ENCODE results near the gene PRR35.
"Not testable (repeated sequence)": the region's sequence is repeated elsewhere in the genome, so short reads cannot be mapped to it uniquely, and the experiment has no call there.

The PRR35 gene

DNA sequence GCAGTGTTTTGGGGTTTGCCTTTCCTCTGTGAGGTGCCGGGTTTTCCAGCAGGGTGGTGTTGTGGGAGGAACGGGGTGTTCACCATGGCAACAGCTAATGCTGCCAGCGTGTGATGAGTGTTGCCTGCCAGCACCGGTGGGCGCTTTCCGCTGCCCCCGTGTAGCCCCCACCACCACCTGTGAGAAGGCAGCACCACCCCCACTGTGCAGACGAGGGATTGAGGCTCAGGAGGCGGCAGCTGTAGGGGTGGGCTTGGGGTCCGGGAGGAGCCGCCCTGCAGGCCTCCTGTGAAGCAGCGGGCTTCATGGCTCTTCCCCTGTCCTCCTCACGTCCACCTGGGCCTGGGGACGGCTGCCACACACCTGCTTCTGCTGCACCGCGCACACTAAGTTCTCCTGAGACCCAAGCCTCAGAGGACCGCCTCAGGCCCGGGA lies 34.9 kb downstream of the PRR35 start:
- DNase-seq (ENCODE audit: low spot score) = no peak

DNA sequence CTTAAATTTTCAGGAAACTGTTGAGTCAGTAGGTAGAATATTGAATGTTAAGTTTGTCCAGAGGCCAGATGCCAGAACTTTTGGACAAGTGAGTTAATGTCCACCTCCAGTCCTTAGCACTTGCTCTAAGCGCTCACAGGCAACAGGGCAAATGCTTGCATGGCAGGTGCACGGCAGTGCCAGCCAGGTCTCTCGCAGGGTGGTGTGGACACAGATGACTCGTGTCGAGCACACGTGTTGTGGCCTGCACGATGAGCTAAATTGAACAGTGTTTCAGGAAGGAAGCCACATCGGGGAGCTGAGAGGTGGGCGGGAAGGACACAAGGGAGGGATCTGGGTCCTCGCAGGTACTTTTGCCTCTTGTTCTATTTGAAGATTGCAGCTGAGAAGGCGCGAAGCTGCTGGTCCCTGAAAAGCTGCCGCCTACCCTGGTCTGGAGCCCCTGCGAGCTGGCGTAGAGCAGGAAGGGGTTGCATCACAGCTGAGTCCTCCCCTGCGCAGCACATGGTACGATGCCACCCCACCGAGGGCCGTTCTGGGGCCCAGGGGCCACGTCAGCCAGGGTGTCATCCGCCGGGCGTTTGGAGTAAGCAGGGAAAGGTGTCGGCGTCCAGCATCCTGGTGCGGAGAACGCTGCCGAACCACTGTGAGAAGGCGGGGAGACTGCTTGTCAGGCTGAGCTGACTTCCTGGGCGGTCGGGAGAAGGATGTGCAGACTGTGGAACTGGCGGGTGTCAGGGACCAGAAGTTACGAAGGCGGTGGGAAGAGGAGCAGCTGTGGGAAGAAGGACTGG lies 35.9 kb downstream of the PRR35 start:
- DNase-seq (ENCODE audit: low spot score) = no peak

DNA sequence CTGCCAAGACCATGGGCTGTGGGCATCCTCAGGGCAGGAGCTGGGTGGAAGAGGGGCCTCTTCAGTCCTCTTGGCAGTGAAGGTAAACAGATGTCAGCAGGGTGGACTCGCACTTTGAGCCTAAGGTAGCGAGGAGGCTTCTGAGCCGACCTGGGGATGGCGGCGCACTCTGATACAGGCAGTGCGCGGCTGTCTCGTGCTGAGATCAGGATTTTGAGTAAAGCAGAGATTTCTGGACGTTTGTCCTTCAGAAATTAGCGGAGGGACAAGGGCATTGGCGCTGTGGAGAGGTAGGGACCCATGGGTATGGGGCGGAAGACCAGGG lies 36.5 kb downstream of the PRR35 start:
- DNase-seq (ENCODE audit: low spot score) = no peak

DNA sequence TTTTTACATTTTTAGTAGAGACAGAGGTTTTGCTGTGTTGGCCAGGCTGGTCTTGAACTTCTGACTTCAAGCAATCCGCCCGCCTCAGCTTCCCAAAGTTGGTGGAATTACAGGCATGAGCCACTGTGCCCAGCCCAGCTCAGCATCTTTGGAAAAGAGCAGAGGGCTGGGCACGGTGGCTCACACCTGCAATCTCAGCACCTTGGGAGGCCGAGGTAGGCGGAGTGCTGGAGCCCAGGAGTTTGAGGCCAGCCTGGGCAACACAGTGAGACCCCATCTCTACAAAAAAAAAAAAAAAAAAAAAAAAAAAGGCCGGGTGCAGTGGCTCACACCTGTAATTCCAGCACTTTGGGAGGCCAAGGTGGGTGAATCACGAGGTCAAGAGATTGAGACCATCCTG lies 37.5 kb downstream of the PRR35 start:
- DNase-seq (ENCODE audit: low spot score) = not testable (repeated sequence)

DNA sequence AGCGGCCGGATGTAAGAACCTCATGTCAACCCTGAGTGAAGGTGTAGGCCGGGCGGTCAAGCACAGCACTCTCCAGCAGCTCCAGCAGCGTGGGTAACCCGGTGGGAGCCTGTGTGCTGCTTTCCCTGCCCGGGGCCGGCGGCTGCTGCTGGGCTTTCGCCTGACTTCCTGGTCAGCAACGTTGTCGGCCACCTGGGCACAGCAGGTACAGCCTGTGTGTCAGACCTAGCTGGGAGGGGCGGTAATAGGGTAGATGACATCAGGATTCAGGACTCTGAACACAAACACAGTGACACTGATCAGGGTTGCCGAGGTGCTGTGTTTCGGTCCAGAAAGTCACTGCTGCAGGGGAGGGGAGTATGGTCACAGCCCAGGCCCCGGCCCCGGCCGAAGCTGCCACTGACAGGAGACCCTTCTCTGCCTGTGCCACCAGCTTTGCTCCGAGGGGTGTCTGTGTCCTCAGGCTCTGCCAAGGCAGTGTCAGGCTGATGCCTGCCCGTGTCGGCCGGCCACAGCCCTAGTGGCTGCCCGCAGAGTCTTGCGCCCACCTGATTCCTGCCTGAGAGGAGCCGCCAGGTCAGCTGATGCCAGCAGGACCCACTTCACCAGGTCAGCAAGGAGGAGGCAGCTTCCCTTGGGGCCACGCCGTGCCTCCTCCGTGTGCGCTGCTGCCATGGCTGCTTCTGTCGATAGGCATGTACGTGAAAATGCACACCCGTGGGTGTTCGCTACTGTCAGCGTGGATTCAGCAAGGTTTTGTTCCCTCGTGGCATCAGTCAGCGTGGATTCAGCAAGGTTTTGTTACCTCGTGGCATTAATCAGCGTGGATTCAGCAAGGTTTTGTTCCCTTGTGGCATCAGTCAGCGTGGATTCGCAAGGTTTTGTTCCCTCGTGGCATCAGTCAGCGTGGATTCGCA lies 38.9 kb downstream of the PRR35 start:
- DNase-seq (ENCODE audit: low spot score) = no peak

DNA sequence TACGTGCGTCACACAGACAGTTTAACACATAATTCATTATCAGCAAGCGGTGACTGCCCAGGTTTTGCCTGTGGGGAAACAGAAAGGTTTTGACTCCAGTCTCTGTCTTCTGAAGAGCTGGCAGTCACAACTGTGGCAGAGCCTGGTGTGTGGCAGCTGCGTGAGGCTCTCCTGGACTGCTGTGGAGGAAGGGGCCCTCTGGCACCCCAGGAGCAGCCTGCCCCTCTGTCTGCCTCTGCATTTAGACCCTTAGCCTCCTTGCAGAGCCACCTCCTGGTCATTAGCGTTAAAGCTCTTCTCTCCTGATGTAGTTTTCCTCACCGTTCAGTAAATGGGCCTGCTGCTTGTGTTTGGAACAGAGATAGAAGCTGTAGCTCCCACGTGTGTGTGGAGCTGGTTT lies 40.6 kb downstream of the PRR35 start:
- peak; percentile 52 for DNase-seq (ENCODE audit: low spot score)

DNA sequence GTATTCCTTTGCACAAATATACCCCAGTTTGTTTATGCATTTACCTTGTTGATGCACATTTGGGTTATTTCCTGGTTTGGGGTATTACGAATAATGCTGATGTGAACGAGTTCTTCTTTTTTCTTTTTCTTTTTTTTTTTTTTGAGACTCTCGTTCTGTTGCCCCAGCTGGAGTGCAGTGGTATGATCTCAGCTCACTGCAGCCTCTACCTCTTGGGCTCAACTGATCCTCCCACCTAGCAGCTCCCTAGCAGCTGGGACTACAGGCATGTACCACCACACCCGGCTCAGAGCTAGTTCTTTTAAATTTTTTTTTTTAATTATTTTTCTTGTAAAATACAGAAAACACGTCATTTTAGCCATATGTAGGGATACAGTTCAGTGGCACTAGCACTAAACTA lies 43.7 kb downstream of the PRR35 start:
- DNase-seq (ENCODE audit: low spot score) = no peak

DNA sequence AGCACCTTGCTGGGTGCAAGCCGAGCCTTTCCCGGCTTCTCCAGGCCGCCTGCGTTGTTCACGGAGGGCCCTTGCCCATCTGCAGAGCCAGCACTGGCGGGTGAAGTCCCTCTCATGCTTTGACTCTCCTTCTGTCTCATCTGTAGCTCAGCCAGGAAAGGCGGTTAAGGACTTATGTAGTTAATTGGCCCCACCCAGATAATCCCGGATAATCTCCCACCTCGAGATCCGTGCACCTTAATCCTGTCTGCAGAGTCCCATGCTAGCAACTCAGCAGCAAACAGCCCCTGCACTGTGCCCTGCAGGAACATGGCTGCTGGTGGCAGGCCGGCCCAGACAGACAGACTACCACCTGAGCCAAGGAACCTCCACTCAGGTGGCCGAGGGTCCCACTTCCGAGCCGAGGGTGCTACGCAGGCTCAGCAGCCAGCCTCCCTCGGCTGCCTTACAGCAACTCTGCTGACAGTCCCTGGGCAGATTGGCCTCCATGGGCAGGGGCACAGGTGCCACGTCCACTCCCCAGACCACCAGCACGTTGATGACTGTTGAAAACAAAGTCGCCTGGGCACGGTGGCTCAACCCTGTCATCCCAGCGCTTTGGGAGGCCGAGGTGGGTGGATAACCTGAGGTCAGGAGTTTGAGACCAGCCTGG lies 46.6 kb downstream of the PRR35 start:
- DNase-seq (ENCODE audit: low spot score) = no peak

DNA sequence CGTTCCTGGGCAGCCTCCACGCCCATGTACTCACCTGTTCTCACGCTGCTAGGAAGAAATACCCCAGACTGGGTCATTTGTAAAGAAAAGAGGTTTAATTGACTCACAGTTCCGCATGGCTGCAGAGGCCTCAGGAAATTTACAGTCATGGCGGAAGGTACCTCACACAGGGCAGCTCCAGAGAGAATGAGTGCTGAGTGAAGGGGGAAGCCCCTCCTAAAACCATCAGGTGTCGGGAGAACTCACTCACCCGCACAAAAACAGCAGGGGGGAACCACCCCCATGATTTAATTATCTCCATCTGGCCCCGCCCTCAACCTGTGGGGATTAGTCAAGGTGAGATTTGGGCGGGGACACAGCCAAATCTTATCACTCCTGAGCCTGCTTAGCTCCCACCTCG lies 47.8 kb downstream of the PRR35 start:
- DNase-seq (ENCODE audit: low spot score) = no peak

DNA sequence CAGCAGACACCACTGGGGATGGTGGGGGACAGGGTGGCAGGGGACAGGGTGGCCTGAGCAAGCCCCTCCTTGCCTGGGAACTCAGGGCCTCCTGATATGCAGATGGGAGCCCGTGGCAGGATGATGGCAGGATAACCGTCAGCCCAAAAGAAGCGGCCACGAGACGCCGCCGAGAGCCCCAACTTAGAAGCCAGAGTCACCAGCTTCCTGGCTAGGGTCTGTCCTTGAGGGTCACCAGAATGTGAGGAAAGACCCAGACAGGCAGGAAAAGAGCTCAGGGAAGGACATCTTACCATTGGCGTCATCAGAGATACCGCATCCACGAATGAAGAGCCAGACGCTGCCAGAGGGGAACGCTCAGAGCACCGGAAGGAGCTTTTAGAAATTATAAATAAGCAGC lies 49.1 kb downstream of the PRR35 start:
- DNase-seq (ENCODE audit: low spot score) = no peak

DNA sequence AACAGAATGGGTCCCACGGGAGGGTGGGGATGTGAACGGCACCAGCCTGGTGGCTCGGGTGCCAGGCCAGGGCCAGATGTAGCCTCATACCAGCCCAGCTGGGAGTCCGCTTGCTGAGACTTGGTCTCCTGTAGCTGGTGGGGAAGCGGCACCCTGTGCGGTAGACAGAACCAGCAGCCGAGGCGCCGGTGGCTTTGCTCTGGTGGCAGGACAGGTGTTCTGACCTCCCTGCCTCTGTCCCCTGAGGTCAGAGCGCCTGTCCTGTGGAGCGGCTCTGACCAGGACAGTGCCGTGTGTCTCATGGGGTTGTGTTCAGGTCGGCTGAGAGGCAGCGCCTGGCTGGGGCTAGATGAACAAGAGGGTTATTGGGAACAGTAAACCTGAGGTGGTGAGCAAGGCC lies 49.8 kb downstream of the PRR35 start:
- no peak for DNase-seq (ENCODE audit: low spot score)

DNA sequence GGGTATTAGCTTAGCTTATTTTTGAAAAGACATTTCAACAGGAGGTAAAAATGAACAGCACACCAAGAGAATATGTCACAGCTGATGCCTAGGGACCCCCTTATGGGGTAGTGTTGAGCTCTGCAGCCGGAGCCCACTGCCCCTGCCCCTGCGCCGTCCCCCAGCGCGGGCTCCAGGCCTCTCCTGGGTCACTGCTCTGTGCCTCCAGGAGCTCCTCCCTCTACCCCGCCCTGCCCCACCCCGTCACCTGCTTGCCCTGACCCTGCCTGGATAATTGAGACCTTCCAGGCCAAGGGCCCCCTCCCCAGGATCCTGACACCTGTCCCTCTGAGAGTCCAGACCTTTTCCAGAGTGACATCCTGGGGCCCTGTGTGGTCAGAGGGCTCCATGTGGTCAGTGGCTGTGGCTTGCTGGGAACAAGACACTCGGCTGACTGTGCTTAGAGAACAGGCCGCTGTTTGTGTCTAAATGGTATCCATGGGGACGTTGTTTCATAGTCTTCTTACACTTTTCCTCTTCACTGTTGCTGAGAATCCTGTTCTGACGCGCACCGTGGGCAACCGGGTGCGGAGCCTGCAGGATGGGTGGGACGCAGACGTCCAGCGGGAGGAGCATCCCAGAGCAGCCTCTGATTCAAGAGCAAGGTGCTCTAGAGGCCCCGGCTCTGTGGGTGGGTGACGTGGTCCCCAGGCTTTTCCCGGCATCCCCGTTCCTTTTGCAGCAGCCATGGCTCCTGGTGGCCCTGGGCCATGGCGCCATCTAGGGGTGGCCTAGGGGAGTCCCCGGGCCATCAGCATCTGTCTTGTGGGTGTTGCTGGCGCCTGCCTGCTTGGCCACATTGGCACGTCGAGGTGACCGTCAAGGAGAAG lies 50.6 kb downstream of the PRR35 start:
- DNase-seq (ENCODE audit: low spot score) = peak; percentile 71

DNA sequence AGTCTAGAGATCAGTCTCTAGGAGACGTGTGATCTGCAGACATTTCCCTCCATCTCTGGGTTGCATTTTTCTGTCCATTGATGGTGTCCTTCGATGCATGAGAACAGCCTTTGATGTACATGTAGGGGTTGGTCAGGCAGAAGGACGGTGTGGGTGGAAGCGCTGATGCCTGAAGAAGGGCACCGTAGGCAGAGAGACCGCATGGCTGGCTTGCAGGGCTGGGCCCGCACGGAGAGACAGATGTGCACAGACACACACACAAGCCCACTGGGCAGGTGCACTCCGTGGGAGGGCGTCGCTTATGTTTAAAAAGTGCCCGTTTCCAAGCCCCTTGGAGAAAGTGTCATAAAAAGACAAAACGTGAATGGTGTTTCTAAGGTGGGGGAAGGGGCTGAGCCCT lies 54.9 kb downstream of the PRR35 start:
- DNase-seq (ENCODE audit: low spot score) = no peak

Measured in ecto neural progenitor cell (in vitro differentiated cells).